ENCODE results near the gene ITGAD.

ITGAD gene

GRCh38 chr16:31365131-31365865 lies 27.8 kb upstream of the ITGAD start:
- no peak for DNase-seq (ENCODE audit: low spot score)

DNA sequence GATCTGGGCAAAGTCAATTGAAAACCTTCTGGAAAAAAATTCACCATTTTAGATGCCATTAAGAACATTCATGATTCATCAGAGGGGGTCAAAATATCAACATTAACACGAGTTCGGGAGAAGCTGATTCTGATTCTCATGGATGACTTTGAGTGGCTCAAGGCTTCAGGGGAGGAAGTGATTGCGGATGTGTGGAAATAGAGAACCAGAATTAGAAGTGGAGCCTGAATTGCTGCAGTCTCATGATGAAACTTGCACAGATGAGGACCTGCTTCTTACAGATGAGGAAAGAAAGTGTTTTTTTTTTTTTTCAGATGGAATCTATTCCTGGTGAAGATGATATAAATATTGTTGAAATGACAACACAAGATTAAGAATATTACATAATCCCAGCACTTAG lies 25.3 kb upstream of the ITGAD start:
- DNase-seq (ENCODE audit: low spot score) = no peak

DNA sequence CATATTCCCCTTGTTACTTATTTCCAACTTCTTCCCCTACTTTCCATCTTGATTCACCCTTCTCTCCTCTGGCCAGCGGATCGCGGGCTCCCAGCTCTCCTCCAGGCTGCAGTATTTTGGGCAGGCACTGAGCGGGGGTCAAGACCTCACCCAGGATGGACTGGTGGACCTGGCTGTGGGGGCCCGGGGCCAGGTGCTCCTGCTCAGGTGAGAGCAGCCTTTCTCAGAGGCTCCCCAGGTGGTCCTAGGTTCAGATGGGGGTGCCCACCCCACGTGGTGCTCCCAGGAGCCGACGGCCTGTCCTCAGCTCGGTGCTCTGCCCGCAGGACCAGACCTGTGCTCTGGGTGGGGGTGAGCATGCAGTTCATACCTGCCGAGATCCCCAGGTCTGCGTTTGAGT lies 22.1 kb upstream of the ITGAD start:
- no peak for DNase-seq (ENCODE audit: low spot score)

DNA sequence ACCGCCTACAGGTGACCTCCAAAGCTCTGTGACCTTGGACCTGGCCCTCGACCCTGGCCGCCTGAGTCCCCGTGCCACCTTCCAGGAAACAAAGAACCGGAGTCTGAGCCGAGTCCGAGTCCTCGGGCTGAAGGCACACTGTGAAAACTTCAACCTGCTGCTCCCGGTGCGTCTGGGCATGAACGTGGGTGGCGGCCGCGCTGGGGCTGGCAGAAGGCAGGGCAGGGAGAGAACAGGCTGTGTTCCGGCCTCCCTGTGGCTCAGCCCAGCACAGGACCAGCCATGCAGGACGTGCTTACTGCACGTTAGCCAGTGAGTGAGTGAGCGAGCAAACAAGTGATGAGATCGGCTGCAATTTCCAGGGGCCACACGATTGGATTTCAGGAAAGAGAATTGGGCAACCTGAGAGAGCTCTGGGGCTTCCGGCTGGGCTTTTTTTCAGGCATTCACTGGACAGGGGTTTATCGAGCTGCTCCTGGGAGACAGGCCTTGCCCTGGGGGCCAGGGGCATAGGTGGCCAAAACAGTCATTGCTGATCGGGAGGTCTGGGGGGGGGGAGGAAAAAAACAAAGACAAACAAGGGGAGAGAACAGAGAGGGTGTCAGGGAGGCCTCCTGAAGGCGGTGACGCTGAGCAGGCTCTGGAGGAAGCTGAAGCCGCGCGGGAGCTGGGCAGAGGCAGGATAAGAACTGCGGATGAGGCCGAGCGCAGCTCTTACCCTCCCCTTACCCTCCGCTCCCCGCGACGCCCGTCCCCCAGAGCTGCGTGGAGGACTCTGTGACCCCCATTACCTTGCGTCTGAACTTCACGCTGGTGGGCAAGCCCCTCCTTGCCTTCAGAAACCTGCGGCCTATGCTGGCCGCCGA lies 21.3 kb upstream of the ITGAD start:
- DNase-seq (ENCODE audit: low spot score) = no peak

- no peak for DNase-seq (ENCODE audit: low spot score)
Measured at GRCh38 chr16:31373235-31373634, 19.9 kb upstream of the ITGAD start.

DNA sequence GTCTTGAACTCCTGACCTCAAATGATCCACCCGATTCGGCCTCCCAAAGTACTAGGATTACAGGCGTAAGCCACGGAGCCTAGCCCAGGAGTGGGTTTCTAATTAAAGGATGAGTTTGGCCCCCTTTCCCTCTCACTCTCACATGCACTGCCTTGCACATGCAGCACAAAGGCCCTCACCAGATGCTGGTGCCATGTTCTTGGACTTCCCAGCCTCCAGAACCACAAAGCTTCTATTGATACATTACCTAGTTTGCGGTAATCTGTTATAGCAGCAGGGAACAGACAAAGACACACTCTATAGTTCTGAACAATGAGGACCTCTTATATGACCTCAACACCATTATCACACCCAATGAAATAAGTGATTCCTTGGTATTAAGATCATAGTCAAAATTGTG lies 17.9 kb upstream of the ITGAD start:
- DNase-seq (ENCODE audit: low spot score) = no peak

DNA sequence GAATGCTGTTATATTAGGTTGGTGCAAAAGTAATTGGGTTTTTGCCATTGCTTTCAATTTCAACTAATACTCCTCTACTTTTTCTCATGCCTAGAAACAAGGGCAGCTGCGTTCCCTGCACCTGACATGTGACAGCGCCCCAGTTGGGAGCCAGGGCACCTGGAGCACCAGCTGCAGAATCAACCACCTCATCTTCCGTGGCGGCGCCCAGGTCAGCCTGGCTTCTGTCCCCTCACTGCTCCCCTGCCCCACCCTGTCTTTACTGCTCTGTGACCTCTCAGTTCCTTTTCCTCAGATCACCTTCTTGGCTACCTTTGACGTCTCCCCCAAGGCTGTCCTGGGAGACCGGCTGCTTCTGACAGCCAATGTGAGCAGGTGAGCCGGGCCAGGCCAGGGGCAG lies 16.4 kb upstream of the ITGAD start:
- no peak for DNase-seq (ENCODE audit: low spot score)

DNA sequence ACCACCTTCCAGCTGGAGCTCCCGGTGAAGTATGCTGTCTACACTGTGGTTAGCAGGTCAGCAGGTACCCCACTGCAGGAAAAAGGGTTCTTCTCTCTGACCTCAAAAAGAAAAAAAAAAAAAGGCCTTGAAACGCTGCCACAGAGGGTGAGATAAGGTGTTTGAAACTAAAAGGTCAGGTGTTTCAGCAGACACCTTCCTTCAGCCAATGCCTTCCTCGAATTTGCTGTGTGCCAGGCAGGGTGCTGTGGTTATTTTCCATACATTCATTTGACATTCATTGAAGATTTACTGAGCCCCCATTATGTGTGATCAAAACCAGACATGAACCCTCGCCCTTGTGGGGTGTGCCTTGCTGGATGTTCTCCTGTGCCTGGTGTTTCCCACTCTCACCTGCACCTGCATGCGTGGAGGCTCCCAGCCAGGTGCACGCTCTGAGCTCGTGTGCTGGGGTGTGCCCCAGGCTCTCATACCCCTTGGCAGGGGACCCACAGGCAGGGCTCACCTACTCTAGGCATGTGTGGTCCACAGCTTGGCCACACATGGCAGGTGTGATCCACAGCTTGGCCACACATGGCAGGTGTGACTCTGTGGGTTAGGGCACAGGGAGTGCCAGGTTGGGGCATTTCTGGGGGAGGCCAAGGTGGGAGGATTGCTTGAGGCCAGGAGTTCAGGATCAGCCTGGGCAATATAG lies 15.8 kb upstream of the ITGAD start:
- DNase-seq (ENCODE audit: low spot score) = no peak

GRCh38 chr16:31380201-31380600 lies 12.9 kb upstream of the ITGAD start:
- no peak for DNase-seq (ENCODE audit: low spot score)

- peak; percentile 83 for DNase-seq (ENCODE audit: low spot score)
Measured at GRCh38 chr16:31382485-31383161, 10.5 kb upstream of the ITGAD start.

GRCh38 chr16:31385680-31386079 lies 7.5 kb upstream of the ITGAD start:
- no peak for DNase-seq (ENCODE audit: low spot score)

DNA sequence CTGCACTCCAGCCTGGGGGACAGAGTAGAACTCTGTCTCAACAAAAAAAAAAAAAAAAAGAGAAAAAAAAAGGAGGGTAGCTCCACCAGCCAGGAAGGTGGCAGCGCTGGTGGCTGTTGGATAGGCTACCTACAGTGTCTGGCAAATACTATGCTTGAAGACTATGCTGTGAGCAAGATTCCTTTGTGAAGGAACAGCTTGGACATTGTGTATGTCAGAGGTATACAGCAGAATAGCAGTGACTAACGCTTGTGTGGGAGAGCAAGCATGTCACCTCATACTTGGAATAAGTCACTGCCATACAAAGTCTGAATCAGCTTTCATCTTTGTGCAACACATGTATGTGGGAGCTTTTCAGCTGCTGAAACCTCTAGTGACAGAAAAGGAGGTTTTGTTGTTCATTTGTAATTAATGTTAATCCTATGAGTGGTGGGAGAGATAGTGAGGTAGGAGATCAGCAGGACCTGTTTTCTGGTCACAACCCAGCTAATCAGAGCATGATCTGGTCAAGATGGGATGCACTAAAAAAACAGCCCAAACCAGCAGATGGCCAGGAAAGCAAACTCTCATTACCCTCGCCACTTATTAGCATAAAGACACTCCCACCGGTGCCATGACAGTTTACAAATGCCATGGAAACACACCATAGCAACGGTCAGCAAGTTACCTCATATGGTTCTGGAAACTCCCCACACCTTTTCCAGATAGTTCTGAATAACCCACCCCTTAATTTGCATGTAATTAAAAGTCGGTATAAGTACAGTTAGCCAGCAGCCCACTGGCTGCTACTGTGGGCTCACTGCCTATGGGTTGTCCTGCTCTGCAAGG lies 6.8 kb upstream of the ITGAD start:
- peak; percentile 60 for DNase-seq (ENCODE audit: low spot score)

- DNase-seq (ENCODE audit: low spot score) = no peak
Measured at GRCh38 chr16:31388535-31388934, 4.6 kb upstream of the ITGAD start.

DNA sequence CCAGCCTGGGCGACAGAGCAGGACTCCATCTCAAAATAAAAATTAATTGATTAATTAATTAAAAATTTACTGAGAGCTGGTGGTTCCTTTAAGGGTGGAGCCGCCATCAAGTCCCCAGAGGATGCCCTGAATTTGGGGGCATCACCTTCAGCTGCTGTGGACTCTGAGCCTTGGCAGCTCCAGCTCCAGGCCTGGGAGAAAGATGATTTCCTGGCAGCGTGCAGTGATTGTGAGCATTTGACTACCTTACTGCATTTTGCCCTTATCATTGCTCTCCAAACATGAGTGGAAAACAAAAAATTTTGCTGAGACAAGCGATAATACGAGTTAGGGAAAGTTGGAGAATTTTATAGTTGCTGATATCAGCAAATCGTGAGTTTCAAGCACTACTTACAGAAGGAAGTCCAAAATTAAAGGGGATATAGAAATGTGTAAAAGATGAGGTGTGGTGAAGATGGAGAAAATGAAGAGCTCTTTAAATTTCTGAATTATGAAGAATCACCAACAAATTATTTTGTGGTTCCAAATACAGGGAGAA lies 2.6 kb upstream of the ITGAD start:
- no peak for DNase-seq (ENCODE audit: low spot score)

- DNase-seq (ENCODE audit: low spot score) = no peak
Measured at GRCh38 chr16:31395647-31396046, 2.5 kb downstream of the ITGAD start.

DNA sequence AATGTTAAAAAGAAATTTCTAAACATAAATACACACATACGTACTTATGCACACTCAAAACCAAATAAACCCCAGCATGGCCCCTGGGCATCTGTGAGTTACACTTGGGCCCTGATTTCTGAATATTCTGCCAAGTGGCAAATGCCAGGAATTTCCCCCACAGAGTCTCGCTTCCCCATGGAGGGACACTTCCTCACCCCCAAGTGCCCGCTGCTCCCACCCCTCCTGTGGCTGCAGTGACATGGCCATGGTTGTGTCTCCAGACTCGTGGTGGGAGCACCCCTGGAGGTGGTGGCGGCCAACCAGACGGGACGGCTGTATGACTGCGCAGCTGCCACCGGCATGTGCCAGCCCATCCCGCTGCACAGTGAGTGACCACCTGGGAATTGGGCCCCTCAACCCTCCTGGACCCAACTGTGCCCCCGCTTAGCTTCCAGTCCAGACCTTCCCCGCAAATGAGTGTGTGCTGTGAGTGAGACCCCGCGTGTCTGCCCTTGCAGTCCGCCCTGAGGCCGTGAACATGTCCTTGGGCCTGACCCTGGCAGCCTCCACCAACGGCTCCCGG lies 4.0 kb downstream of the ITGAD start:
- no peak for DNase-seq (ENCODE audit: low spot score)

DNA sequence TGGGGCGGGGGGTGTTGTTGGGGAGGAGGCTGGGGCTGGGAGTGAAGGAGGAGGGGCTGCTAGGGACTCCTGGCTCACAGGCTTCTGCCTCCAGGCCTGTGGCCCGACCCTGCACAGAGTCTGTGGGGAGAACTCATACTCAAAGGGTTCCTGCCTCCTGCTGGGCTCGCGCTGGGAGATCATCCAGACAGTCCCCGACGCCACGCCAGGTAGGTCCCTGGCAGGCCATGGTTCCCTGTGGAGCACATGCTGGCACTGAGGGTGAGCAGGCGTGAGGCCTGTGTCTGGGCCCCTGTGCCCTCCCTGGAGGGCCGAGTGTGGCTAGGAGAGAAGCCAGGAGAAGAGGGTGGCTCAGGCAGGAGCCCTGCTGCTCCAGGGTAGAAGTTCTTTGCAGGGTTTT lies 4.6 kb downstream of the ITGAD start:
- DNase-seq (ENCODE audit: low spot score) = no peak

DNA sequence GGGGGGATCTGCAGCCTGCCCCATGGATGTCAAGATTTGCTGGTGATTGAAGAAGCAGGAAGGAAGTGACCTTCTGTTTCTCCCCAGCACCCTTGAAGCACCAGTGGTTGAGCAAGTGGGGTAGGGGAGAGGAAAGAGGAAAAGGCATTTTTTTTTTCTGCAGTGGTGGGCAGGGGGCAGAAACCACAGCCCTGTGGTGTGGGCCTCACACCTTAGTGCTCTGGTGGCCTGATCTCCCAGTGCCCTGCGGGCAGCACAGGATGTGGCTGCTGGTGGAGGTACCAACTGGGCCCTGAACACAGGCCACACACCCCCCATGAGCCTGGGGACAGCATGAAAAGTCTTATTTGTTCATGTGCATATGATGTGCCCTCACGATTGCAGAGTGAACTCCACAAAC lies 7.1 kb downstream of the ITGAD start:
- DNase-seq (ENCODE audit: low spot score) = no peak

GRCh38 chr16:31401436-31401835 lies 8.3 kb downstream of the ITGAD start:
- no peak for DNase-seq (ENCODE audit: low spot score)

DNA sequence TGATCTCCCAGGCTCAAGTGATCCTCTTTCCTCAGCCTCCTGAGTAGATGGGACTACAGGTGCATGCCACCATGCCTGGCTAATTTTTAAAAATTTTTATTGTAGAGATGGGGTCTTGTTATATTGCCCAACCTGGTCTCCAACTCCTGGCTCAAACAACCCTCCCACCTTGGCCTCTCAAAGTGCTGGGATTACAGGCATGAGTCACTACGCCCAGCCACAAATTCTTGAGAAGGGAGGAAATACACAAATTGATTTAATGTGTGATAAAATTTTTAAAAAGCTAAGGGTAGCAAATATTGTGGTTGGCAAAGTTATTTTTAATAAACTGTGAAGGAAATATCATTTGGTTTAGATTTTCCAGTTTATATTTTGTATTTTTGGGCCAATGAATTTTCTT lies 9.6 kb downstream of the ITGAD start:
- no peak for DNase-seq (ENCODE audit: low spot score)
